COLO668 (cell line): ENCODE results near the gene SLC66A3.

Source experiments
- DNase-seq: peaks from one replicate; lab custom pipeline; 2025; ENCODE audit not compliant: unreplicated experiment; lab: John Stamatoyannopoulos, UW

The SLC66A3 gene

GRCh38 chr2:11208083-11208482 lies 52.8 kb downstream of the SLC66A3 start:
- DNase-seq, result no peak

- DNase-seq, result no peak
Observed at GRCh38 chr2:11212645-11213044, 57.4 kb downstream of the SLC66A3 start.

DNA sequence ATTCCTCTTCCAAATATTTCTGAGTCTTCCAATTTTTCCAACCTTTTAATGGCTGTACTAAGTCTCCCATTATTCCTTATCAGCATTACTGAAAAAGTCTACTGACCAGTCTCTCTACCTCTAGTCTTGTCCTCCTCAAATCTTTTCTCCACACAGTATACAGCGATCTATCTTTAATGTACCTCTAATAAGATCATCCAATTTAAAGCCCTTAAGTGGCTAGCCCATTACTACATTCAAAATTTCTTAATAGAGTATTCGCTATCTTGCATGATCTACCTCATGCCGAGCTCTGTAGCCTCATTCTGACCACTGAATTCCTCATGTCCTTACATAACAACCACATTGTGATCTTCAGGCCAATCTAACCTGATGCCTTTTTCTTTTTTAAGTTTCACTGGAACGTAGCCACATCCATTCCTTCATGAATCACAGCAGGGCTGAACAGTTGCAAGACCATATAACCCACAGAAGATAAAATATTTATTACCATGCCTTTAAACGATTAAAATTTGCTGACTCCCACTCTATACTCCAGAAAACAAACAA lies 57.9 kb downstream of the SLC66A3 start:
- DNase-seq, result no peak

DNA sequence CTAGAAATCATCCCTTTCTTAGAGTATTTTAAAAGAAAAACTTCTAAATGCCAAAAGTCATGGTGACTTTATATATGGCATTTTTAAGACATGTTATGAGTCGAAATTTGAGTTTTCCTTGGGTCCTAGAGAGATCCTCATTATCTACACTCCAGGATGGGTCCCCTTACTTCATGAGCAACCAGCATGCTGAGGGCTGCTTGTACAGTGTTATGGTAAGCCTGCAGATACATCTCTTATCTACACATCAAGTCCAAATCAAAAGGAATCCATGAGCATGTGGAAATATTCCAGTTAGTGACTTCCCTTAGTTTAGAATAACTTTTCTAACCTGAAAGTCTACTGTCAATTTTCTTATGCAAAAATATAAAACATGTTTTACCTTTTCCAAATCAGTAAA lies 58.7 kb downstream of the SLC66A3 start:
- DNase-seq, result no peak

GRCh38 chr2:11214770-11215169 lies 59.5 kb downstream of the SLC66A3 start:
- no peak for DNase-seq

GRCh38 chr2:11215407-11215806 lies 60.1 kb downstream of the SLC66A3 start:
- no peak for DNase-seq

DNA sequence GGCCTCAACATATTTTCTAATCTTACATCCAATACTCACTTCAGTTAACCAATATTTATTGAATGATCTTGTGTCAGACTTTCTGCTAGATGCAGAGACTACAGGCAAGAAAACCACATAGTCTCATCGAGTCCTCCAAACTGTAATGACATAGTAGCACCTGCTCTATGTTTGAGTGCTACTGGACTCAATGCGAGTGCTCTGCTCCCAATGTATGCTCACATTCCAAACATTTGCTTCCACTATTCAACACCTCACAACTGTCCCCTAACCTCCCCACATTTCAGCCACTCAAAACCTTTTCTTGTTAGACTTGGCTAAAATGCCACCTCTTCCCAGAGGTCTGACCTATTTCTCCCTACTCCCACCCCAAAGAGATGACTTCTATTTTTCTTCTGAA lies 65.2 kb downstream of the SLC66A3 start:
- no peak for DNase-seq

DNA sequence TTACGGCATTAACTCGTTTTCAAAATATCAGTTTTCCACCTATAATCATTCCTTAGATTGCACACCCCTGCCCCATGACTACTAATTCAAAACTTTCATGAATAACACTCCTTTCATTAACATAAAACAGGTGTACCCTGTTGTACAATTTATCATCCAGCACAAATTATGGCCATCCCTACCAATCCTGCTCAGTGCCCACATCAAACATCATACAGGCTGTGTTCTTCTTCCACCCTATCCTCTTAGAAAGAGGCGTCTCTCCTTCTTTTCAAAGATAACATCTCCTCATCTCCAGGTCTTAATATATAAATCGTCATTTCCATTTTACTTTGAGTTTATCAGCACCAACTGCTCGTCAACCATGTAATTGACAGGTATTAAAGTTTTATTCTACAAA lies 67.6 kb downstream of the SLC66A3 start:
- no peak for DNase-seq

DNA sequence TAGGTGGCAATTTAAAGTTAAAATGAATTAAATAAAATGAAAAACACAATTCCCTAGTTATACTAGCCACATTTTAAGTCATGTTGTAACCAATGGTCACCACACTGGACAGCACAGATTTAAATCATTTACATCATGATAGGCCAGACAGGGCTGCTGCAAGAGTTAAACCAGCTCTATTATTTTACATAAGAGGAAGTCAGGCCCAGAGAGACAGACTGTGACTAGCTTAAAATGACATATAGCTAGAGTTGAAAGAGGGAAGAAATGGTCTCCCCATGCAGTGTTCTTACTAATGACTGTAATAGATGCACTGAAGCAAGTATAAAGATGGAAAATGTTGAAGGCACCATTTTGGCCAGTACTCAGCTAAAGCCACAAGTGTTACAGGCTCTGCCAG lies 69.6 kb downstream of the SLC66A3 start:
- DNase-seq, result no peak

GRCh38 chr2:11227595-11227994 lies 72.3 kb downstream of the SLC66A3 start:
- no peak for DNase-seq
